Suprapubic skin (tissue), 4 donors: ENCODE measurements around the gene RPS21.

ENCODE experiments used
- EP300 ChIP-seq: sonication (generic); formaldehyde crosslinking; IDR thresholded peaks from one replicate; pipeline ENCODE4 v1.6.1; 2017; ENCODE audit warnings: antibody characterized with exemption
- POLR2A ChIP-seq, 2 donors: fragments of 450-650 bp; IDR thresholded peaks; one replicate each; pipeline ENCODE4 v1.6.1; 2017; ENCODE audit warnings: antibody characterized with exemption in 2 of 2, mild to moderate bottlenecking in 2 of 2, moderate library complexity in 2 of 2
- POLR2AphosphoS5 ChIP-seq, 3 donors: sonication (generic); formaldehyde crosslinking; IDR thresholded peaks; one replicate each; pipeline ENCODE4 v1.6.1; 2017; ENCODE audit warnings: antibody characterized with exemption in 3 of 3
- TF ChIP-seq, protein P1 (sequence below), 2 donors: fragments of 200-600 bp in 1 of 2; fragments of 450-650 bp in 1 of 2; sonication (generic) in 1 of 2; IDR thresholded peaks; one replicate each; pipeline ENCODE4 v1.5.1; 2016 to 2019; ENCODE audit warnings: antibody characterized with exemption in 2 of 2, mild to moderate bottlenecking in 1 of 2, moderate library complexity in 1 of 2

DNA sequence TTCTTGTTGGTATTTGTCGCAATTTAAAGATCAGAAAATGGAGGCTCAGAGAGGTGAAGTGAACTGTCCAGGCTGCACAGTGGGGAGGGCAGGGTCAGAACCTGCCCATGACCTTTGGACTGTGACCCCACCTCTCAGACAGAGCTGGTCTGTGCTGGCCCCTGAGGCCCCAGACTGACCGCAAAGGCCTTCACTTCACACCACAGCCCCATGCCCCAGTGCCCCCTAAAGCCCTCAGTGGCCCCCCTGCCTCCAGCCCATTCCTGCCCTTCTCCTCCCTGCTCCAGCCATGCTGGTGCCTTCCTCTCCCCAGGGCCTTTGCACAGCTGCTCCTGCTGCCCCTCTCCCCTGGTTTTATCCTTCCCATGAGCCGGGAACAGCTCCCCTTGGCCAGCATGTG, 49.8 kb downstream of the RPS21 start:
- TF ChIP-seq EP300: no peak
- TF ChIP-seq POLR2A (IDR thresholded peaks at IDR 0.05): no peak
- TF ChIP-seq, protein P1, sequence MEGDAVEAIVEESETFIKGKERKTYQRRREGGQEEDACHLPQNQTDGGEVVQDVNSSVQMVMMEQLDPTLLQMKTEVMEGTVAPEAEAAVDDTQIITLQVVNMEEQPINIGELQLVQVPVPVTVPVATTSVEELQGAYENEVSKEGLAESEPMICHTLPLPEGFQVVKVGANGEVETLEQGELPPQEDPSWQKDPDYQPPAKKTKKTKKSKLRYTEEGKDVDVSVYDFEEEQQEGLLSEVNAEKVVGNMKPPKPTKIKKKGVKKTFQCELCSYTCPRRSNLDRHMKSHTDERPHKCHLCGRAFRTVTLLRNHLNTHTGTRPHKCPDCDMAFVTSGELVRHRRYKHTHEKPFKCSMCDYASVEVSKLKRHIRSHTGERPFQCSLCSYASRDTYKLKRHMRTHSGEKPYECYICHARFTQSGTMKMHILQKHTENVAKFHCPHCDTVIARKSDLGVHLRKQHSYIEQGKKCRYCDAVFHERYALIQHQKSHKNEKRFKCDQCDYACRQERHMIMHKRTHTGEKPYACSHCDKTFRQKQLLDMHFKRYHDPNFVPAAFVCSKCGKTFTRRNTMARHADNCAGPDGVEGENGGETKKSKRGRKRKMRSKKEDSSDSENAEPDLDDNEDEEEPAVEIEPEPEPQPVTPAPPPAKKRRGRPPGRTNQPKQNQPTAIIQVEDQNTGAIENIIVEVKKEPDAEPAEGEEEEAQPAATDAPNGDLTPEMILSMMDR (IDR thresholded peaks at IDR 0.05): no peak
- no peak for TF ChIP-seq POLR2AphosphoS5 (IDR thresholded peaks at IDR 0.05)
